WERI-Rb-1 (cell line): ENCODE data around the gene WWP2.

Experiments
- DNase-seq: peaks from one replicate; pipeline ENCODE4 v3.0.0-alpha.2; 2020
- H3K27ac ChIP-seq: fragments of 250-450 bp; sonication (Bioruptor Pico); 2 replicates; pipeline ENCODE4 v1.5.1; 2020; ENCODE audit warnings: mild to moderate bottlenecking, moderate library complexity
- H3K27me3 ChIP-seq: fragments of 250-450 bp; sonication (Bioruptor Pico); 2 replicates; pipeline ENCODE4 v1.5.1; 2021; ENCODE audit warnings: mild to moderate bottlenecking, low read depth, moderate library complexity; ENCODE audit not compliant: insufficient read depth, severe bottlenecking
- H3K36me3 ChIP-seq: fragments of 250-450 bp; sonication (Bioruptor Pico); 2 replicates; pipeline ENCODE4 v1.5.1; 2020; ENCODE audit warnings: mild to moderate bottlenecking, moderate library complexity
- H3K4me3 ChIP-seq: 2 replicates; pipeline ENCODE4 v1.5.1; 2011; ENCODE audit warnings: low read depth, mild to moderate bottlenecking, control low read depth, low read length
- H3K9me3 ChIP-seq: fragments of 250-450 bp; sonication (Bioruptor Pico); 2 replicates; pipeline ENCODE4 v1.5.1; 2021; ENCODE audit warnings: mild to moderate bottlenecking, moderate library complexity; ENCODE audit not compliant: severe bottlenecking
- CTCF ChIP-seq: IDR thresholded peaks from 2 replicates; pipeline ENCODE4 v1.5.1; 2011; ENCODE audit warnings: low read depth, mild to moderate bottlenecking, control low read depth, inconsistent platforms, low read length

The WWP2 gene

GRCh38 chr16:69916462-69916861, 154.3 kb downstream of the WWP2 start:
- Histone ChIP-seq H3K36me3 (no peaks in the 10 kb centered on the region), H3K27ac (no peak overlapping the region), H3K27me3 (no peaks in the 10 kb centered on the region), H3K4me3 (no peak overlapping the region), H3K9me3 (no peaks in the 10 kb centered on the region)
- no peak for DNase-seq
- no peak for TF ChIP-seq CTCF

GRCh38 chr16:69917311-69917710, 155.2 kb downstream of the WWP2 start:
- no peak overlapping the region for H3K27ac ChIP-seq
- TF ChIP-seq CTCF = no peak

GRCh38 chr16:69917739-69918138, 155.6 kb downstream of the WWP2 start:
- Histone ChIP-seq H3K27me3 (no peaks in the 10 kb centered on the region), H3K27ac (no peak overlapping the region), H3K4me3 (no peak overlapping the region), H3K9me3 (no peaks in the 10 kb centered on the region), H3K36me3 (no peaks in the 10 kb centered on the region)
- no peak for TF ChIP-seq CTCF
- no peak for DNase-seq

More at GRCh38 chr16:69917311-69917710, 155.2 kb downstream of the WWP2 start:
- Histone ChIP-seq H3K27me3 (no peaks in the 10 kb centered on the region), H3K36me3 (no peaks in the 10 kb centered on the region), H3K4me3 (no peak overlapping the region), H3K9me3 (no peaks in the 10 kb centered on the region)
- no peak for DNase-seq

GRCh38 chr16:69918241-69918640, 156.1 kb downstream of the WWP2 start:
- Histone ChIP-seq H3K9me3 (no peaks in the 10 kb centered on the region), H3K4me3 (no peak overlapping the region), H3K36me3 (no peaks in the 10 kb centered on the region), H3K27ac (no peak overlapping the region), H3K27me3 (no peaks in the 10 kb centered on the region)
- DNase-seq = no peak
- no peak for TF ChIP-seq CTCF

- Histone ChIP-seq H3K4me3 (no peak overlapping the region), H3K27me3 (no peaks in the 10 kb centered on the region), H3K36me3 (no peaks in the 10 kb centered on the region), H3K27ac (no peak overlapping the region), H3K9me3 (no peaks in the 10 kb centered on the region)
- no peak for DNase-seq
- TF ChIP-seq CTCF = no peak
Measured at GRCh38 chr16:69921127-69921526, 159.0 kb downstream of the WWP2 start.

- Histone ChIP-seq H3K9me3 (no peaks in the 10 kb centered on the region), H3K36me3 (no peaks in the 10 kb centered on the region), H3K27me3 (no peaks in the 10 kb centered on the region), H3K27ac (no peak overlapping the region), H3K4me3 (no peak overlapping the region)
- DNase-seq = no peak
- no peak for TF ChIP-seq CTCF
Measured at GRCh38 chr16:69922200-69922599, 160.1 kb downstream of the WWP2 start.
